GM18858 (cell line): ENCODE data around the gene ARHGAP10.

ENCODE experiments used
- ATAC-seq: cut with Tn5 transposase; IDR thresholded peaks from one replicate; pipeline ENCODE4 v1.9.1; 2021; ENCODE audit not compliant: unreplicated experiment

Gene ARHGAP10

DNA sequence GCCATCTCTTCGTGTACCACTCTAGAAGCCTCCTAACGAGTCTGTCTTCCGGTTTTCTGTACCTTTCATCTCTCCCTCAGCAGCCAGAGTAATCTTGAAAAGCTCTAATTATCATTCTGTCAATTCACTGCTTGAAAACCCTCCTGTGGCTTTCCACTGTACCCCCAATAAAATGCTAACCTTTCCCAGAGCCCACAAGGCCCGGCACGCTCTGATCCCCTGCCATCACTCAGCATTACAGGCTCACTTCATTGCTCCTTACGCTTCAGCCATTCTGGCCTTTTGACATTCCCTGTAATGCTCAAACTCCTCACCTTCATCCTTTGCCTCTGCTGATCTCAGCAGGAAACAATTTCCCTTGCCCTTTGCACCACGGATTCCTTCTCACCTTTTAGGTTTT lies 112.9 kb downstream of the ARHGAP10 start:
- ATAC-seq = no peak

DNA sequence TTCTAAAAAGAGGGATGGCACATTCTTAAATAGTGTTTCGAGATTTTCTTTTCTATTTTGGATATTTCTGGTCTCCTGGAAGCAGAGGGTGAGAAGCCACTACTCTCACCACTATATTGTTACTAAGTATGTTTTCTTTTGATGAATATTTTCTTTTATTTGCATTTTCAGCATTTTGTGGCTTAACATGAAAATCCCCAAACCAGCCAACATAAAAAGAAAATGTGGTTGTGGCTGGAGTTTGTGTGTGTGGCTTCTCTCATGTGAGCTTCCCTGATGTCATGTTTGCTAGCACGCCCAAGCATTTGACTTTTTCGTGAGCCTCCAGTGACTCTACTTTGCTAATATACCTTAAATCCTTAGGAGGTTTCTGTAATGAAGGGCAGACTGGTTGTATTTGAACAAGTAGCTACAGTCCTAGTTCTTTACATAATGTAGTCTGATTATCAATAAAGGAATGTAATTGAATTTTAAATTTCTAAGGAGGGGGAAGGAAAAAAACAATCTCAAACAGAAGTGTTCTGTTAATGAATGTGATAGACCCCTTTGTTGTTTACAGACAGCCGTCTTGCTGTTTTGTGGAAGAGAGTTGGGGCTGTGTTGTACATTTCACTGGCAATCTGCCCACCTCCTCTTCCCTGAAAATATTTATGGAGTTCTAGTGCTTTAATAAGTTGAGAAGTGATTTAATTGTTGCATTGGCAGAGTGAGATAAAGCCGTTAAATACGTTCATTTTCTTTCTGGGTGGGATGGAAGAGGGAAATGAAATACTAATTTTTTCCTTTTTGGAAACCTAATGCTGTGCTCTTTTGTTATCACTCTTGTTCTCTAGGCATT lies 114.6 kb downstream of the ARHGAP10 start:
- peak; percentile 74 for ATAC-seq

DNA sequence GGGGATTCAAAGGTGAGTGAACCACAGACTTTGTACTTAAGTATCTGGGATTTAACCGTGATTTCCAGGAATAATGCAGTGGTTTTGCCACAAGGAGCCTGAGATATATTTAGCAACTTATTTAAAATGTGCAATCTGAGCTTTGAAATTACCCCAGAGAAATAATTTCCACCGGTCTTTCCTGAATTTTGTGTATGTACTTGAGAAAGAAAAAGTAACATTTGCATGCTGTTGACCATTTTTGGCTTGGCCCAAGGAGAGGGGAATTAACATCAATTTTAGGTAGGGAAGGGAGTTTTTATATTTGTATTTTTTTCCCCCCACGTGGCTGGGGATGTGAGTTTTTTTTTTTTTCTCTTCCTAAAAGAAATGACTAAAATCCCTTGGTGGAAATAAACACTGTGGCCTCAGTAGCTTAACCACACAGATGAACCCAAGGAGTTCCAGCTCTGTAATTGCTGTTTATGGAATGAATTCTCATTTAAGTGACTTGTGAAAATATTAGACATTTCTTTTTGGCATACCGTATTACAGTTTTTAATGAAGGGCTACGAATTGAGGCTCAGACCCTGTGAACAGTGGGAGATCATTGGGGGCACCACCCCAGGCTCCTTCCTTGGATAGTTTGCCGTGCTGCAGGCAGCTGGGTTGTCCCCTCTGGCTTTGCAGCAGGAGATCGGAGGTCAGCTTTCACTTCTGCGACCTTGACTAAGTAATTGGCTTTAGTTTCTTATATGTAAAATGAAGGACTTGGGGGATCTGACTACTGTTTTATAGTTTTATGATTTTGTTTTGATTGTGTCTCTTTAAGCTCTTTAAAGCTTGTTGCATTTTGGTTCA lies 116.1 kb downstream of the ARHGAP10 start:
- ATAC-seq = no peak

DNA sequence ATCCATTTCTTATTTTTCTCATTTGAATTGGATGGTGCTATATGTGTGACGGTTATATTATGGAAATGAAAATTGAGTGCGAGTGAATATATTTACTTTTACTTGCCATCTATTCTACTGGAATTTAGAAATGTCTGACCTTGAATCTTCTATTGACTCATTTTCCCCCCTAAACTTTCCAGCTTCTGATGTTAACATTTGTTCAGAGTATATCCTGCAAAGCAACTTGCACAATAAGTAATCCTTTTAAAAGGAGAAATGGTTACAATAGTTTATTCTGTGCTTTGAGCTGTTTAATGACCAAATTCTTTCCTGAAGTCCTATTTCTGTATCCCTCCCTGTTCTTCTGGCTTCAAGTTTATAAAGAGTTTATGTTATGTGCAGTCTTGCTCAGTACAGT lies 116.7 kb downstream of the ARHGAP10 start:
- ATAC-seq = no peak

DNA sequence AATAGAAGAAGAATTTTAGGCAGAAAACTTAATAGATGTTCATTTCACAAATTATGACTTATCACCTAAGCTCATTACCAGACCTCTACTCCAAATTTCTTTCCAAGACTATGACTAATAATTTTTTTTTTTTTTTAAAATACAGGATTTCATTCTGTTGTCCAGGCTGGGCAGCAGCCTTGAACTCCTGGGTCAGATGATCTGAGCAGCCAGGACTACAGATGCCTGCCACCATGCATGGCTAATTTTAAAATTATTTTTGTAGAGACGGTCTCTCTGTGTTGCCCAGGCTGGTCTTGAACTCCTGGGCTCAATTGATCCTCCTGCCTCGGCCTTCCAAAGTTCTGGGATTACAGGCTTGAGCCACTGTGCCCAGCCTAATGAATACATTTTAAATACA lies 119.2 kb downstream of the ARHGAP10 start:
- ATAC-seq = no peak

DNA sequence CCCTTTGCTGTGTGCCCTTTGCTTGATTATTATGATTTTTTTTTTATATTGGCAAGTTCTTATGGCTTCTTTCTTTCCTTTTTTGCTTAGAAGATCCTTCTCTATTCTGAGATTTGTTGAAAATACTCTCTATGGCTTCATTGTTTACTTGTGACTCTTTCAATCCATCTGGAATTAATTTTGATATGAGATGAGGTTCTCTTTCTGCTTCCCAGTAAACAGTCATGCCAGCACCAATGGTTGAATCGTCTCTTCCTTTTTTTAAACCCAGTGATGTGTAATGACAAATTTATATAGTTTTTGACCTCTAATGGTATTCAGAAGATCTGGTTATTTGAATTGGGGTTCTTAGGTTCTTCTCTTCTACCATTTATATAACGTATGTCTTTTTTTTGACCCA lies 121.8 kb downstream of the ARHGAP10 start:
- ATAC-seq = no peak

DNA sequence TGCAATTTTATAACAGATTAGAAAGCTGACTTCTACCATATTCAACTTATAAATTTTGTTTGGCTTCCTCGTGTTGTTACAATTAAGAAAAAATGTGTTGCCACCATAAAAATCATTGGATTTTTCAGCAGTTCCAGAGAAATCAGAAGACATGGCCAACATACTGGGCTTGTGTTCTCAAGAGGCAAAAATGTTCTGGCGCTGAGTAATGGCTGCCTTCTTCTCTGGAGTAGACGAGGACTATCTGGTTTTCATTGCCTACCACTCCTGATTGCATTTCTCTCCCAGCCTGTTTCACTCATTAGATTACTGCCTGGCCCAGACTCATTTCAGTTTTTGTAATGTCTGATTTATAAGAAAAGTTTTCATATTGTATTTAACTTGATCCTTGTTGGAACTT lies 122.3 kb downstream of the ARHGAP10 start:
- ATAC-seq = no peak

DNA sequence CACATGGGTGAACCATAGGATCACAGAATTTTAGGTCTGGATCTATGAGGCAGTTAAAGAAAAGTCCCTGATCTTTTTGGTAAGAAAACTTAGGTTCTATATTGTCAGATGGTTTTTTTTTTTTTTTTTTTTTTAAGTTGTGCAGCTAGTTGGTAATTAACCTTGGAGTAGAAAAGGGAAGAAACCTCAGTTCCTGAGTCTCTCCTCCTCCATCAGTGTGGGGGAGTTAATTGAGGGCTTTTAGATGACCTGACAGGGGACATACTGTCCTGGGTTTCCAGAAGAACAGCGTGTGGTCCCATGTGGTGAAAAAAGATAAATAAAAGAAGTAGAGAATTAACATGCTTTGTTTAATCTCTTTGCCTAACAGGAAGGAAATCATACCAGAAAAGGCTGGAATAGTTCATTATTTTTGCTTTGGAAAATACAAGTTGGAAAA lies 123.7 kb downstream of the ARHGAP10 start:
- no peak for ATAC-seq

DNA sequence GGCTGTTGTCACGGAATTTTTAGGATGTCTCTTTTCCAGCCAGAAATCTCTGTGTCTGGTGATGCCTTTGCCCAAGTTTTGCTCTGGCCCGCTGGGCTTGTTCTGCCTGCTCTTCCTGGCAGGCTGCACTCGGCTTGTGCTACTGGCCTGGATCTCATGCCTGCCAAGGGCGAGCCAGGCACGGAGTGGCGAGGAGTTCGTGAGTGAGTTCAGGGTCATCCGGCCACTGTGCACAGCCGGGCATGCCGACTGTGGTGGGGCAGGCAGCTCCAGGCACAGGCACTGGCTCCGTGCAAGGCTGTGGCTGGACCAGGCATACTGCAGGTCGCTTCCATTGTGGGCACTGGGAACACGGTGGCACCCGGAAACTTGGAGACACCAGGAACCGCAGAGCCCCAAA lies 129.1 kb downstream of the ARHGAP10 start:
- no peak for ATAC-seq

DNA sequence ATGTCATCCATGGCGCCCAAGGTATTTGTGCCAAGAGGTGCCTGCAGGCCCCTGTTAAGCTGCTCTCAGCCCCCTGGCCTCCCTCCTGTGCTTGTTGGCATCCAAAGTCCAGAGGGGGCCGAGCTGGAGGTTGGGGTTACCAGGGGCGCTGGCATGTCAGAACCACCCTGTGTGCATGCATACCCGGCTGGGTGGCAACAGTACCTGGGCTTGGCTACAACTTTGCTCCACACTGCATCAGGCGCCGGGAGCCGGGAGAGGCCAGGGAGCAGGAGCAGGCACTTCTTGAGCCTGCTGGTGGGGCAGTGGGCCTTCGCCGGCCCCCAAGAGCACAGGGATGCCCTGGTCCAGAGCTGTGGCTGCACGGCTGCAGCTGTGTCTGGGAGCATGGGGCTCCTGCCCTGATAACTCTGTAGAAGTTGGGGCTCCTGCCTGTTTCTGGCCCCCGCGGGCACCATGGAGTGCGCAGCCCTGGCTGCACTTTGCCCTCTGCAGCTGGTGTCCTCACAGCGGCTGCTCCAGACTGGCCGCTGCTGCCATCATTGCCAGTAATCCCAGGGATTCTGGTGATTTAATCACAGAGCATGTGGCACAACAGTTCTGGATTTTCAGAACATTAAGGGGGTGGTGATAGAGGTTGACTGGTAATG lies 130.3 kb downstream of the ARHGAP10 start:
- ATAC-seq = no peak

DNA sequence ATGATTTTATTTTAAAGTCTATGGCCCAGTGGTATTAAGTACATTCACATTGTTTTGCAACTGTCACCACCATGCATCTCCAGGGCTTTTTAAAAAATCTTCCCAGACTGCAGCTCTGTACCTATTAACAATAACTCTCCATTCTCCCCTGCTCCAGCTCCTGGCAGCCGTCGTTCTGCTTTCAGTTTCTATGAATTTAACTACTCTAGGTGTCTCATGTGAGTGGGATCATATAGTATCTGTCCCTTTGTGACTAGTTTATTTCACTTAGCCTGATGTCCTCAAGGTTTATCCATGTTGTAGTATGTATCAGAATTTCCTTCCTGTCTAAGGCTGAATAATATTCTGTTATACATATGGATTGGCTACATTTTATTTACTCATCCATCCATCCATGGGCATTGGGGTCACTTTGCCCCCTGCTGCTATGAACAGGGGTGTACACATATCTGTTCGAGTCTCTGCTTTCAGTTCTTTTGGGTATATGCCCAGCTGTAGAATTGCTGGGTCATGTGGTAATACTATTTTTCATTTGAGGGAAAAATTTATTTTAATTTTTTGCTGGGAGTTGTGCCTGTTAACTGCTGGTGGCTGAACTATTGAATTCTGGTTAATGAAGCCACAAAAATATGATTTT lies 131.3 kb downstream of the ARHGAP10 start:
- ATAC-seq = peak; percentile 67

DNA sequence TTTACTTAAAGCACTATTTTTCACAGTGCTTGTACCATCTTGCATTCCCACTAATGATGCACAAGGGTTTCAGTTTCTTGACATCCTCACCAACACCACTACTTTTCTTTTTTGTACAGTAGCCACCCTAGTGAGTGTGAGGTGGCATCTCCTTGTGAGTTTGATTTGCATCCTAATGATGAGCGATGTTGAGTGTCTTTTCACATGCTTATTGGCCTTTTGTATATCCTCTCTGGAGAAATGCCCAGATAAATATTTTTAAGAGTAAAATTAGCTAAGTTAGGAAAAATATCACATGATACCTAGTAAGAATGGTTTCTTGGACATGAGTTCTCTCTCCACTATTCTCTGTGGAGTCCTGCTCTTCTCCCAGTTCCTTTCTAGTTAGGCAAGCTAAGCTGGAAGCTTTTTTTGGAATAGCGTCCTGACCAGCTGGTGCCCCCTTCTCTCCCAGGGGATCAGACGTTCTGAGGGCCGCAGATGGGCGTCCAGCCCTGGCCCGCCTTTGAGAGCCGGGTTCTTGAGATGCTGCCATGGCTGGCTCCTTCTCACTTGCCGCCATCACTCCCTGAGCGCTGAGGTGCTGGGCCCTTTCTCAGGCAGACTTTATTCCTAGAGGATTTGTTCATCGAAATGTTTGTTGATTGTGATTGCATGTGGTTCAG lies 132.1 kb downstream of the ARHGAP10 start:
- ATAC-seq = no peak

DNA sequence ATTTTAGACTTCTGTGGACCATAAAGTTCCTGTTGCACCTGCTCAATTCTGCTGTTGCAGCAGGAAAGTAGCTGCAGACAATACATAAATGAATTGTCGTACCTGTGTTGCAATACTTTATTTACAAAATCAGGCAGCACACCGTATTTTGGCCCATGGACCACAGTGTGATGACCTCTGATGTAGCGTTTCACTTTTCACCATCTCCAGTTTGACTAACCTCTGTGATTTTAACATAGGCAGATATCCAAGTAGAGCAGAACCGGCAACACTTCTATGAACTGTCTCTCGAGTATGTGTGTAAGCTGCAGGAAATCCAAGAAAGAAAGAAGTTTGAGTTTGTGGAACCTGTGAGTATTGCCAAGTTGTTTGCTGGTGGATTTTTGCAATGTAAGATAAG lies 132.7 kb downstream of the ARHGAP10 start:
- no peak for ATAC-seq

DNA sequence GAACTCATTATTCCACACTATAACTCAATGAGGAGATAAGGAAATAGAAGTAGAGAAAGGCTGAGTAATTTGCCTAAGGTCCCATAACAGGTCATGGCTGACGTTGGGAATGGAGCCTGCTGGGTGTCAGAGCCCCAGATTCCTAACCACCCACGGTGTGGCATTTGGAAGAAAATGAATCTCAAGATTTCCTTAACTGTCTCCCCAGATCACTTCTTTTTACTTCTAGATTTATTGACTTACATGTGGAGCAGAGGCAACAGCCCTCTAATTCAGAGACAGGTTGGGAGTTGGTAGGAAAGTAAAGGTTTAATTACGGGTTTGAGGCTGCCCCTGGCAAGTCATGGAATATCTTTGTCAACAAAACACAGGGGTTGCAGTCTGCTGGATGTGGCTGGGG lies 134.0 kb downstream of the ARHGAP10 start:
- no peak for ATAC-seq

DNA sequence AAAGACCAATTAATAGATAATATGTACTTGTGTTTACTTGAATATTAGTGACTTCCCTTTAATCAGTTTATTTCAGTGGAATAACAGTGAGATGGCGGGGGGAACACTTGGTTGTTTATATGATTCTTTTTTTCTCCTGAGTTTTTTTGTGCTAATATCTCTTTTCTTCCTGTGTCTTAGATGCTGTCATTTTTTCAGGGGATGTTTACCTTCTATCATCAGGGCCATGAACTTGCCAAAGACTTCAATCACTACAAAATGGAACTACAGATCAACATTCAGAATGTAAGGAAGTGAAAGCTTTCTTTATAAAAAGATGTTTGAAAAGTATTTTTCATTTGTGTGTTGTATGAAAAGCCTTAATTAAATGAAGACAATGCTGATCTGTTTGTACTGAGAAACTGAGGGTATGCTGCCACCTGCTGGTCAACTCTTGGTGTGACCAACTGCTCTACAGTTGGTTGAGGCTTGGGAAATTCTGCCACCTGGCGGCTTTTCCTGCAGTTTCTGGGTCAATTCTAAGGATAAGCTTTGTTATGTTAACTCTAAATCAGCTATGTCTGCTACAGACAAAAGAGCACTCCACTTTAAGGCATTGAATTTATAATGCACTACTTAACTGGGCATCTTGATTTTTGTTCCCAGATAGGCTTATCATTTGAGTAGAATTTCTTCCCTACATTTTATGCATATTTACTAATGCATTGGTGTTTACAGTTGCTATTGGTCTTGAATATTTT lies 134.8 kb downstream of the ARHGAP10 start:
- peak; percentile 71 for ATAC-seq

DNA sequence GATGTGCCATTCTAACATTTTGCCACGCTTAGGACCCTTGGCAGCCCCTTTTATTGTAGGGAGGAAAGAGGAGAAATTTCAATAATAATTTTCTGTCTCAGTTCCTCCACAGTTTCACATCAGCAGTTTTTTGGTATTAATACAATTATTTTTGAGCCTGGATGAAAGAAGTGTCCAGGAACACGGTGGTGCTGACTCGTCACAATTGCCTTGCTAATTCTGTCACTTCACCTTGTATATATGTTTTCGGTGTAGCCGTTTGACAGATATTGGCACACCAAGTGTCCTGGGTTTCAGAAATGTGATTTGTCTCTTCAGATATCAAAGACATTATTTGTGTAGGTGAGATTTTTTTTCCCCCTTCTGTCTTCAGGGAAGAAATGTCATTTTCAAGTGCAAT lies 142.2 kb downstream of the ARHGAP10 start:
- no peak for ATAC-seq

DNA sequence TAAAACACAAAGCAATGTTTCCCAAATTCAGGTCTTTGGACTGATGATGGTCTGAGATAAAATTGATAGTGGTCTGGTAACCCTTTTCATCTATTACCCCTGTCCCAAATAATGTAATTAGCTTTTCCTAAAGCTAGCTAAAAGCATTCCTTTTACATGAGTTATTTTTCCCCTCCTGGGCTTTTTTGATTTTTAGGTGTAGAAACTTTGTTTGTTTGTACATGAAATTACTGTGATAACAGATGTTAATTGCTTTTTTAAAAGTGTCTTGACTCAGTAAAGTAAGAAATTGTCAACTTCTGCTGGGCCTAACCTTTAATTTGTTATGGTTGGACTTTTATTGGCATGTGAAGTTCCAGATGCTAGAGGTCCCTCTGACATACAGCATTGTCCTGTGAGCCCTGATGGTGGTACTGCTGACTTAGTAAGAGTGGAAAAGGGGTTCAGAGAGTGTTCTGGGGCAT lies 145.5 kb downstream of the ARHGAP10 start:
- ATAC-seq = no peak

DNA sequence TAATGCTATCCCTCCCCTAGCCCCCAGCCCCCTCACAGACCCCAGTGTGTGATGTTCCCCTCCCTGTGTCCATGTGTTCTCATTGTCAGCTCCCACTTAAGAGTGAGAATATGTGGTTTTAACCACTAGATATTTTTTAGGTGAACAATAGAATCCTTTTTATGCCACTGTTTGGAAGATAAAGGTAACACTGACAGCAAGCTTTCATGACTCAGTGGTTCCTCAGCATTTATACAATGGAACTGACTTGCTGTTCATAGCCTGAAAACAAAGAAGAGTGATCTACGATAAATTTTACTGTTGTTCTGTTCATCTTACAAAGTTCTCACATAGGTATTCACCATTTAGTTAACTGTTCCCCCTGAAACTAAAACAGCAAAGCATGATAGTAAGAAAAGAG lies 147.8 kb downstream of the ARHGAP10 start:
- ATAC-seq = no peak

DNA sequence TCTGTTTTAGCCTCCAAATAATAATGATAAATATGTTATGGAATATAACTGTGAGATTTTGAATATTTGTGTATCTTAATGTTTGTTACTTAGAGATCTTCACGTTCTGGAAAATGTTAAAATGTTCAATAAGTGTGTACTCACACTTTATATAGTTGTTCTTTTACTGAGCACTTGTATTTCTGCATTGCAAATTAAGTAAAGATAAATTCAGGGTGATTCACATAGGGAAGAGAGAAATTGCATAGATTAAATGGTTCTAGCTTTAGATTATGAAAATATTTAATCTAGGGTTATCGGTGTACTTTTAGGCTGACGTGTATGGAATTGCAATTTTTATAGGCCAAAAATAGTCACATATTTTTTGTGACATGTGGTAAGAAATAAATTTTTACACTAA lies 148.6 kb downstream of the ARHGAP10 start:
- ATAC-seq = no peak

DNA sequence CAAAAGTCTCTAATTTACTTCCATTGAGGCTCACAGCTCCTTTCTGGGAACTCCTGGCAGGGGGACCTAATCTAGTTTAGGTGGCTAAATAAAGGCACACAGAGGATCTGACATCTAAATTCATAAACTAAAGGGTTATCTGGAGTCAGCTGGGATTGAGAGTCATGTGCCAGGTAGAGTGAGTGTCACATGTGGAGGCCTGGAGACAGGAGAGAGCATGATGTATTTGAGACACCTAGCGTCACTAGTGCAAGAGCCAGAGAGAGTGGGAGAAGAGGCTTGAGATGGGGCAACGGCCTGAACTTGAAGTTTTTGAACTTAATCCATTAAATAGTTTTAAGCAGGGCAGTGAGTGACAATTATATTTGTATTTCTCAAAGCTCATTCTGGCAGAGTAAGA lies 152.6 kb downstream of the ARHGAP10 start:
- ATAC-seq = no peak
